Suprapubic skin (tissue), 4 donors: ENCODE data around the gene MAD2L1BP.
"Not testable (repeated sequence)": the region's sequence is repeated elsewhere in the genome, so short reads cannot be mapped to it uniquely, and the experiment has no call there.

Source experiments
- EP300 ChIP-seq: sonication (generic); formaldehyde crosslinking; IDR thresholded peaks from one replicate; pipeline ENCODE4 v1.6.1; 2017; ENCODE audit warnings: antibody characterized with exemption
- POLR2AphosphoS5 ChIP-seq, 3 donors: sonication (generic); formaldehyde crosslinking; IDR thresholded peaks; one replicate each; pipeline ENCODE4 v1.6.1; 2017; ENCODE audit warnings: antibody characterized with exemption in 3 of 3

DNA sequence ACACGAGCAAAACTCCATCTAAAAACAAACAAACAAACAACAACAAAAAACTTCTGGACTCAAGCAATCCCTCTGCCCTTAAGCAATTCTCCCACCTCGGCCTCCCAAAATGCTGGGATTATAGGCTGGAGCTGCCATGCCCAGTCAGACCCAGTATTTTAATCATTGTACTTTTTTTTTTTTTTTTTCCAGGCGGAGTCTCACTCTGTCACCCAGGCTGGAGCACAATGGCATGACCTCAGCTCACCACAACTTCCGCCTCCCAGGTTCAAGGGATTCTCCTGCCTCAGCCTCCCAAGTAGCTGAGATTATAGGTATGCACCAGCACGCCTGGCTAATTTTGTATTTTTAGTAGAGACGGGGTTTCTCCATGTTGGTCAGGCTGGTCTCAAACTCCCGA lies 2.6 kb upstream of the MAD2L1BP start:
- not testable (repeated sequence) for TF ChIP-seq POLR2AphosphoS5 (IDR thresholded peaks at IDR 0.05); EP300
